Subcutaneous abdominal adipose tissue (tissue), 5 donors: Measurements from ENCODE around the gene KRTAP5-9.
"Not testable (repeated sequence)": the region's sequence is repeated elsewhere in the genome, so short reads cannot be mapped to it uniquely, and the experiment has no call there.

Experiments used
- H3K27ac ChIP-seq: one replicate; pipeline ENCODE4 v1.7.0; 2013; ENCODE audit warnings: low read depth, mild to moderate bottlenecking, inconsistent platforms, low read length, moderate library complexity
- H3K27me3 ChIP-seq, 5 donors: one replicate each; pipeline ENCODE4 v1.7.0; 2013; ENCODE audit warnings: low read length in 5 of 5, inconsistent platforms in 1 of 5; ENCODE audit not compliant: control insufficient read depth in 5 of 5, insufficient read depth in 4 of 5
- H3K36me3 ChIP-seq, 5 donors: one replicate each; pipeline ENCODE4 v1.7.0; 2013; ENCODE audit warnings: low read length in 5 of 5; ENCODE audit not compliant: control insufficient read depth in 5 of 5, insufficient read depth in 5 of 5
- H3K4me1 ChIP-seq, 5 donors: one replicate each; pipeline ENCODE4 v1.7.0; 2013; ENCODE audit warnings: low read length in 5 of 5, mild to moderate bottlenecking in 3 of 5, moderate library complexity in 1 of 5; ENCODE audit not compliant: control insufficient read depth in 5 of 5, insufficient read depth in 5 of 5
- H3K4me3 ChIP-seq, 5 donors: one replicate each; pipeline ENCODE4 v1.7.0; 2013; ENCODE audit warnings: low read length in 5 of 5, low read depth in 1 of 5
- H3K9ac ChIP-seq, 5 donors: one replicate each; pipeline ENCODE4 v1.7.0; 2013; ENCODE audit warnings: low read length in 5 of 5, mild to moderate bottlenecking in 4 of 5, moderate library complexity in 3 of 5
- H3K9me3 ChIP-seq, 5 donors: one replicate each; pipeline ENCODE4 v1.7.0; 2013; ENCODE audit warnings: low read length in 5 of 5; ENCODE audit not compliant: control insufficient read depth in 5 of 5
- donor health status: healthy.
- donor health status: healthy.
- donor health status: healthy.
- donor health status: healthy.
- donor health status: healthy.

Gene KRTAP5-9

GRCh38 chr11:71532036-71532610 is 16.1 kb upstream of the KRTAP5-9 start:
- H3K36me3 ChIP-seq = no peaks in the 10 kb centered on the region
- no peak overlapping the region for H3K27ac ChIP-seq
- H3K27me3 ChIP-seq = no peaks in the 10 kb centered on the region
- H3K4me3 ChIP-seq = no peak overlapping the region
- H3K9ac ChIP-seq = no peak overlapping the region
- no peaks in the 10 kb centered on the region for H3K9me3 ChIP-seq
- no peaks in the 10 kb centered on the region for H3K4me1 ChIP-seq

DNA sequence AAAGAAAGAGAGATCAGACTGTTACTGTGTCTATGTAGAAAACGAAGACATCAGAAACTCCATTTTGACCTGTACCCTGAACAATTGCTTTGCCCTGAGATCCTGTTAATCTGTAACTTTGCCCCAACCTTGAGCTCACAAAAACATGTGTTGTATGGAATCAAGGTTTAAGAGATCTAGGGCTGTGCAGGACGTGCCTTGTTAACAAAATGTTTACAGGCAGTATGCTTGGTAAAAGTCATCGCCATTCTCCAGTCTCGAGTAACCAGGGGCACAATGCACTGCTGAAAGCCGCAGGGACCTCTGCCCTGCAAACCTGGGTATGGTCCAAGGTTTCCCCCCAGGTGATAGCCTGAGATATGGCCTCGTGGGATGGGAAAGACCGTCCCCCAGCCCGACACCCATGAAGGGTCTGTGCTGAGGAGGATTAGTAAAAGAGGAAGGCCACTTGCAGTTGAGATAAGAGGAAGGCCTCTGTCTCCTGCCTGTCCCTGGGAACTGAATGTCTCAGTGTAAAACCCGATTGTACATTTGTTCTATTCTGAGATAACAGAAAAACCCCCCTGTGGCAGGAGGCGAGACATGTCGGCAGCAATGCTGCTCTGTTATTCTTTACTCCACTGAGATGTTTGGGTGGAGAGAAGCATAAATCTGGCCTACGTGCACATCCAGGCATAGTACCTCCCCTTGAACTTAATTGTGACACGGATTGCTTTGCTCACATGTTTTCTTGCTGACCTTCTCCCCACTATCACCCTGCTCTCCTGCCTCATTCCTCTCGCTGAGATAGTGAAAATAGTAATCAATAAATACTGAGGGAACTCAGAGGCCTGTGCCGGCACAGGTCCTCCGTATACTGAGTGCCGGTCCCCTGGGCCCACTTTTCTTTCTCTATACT is 13.3 kb upstream of the KRTAP5-9 start:
- H3K9ac ChIP-seq, H3K9me3 ChIP-seq, H3K4me3 ChIP-seq, H3K27ac ChIP-seq, H3K4me1 ChIP-seq, H3K27me3 ChIP-seq, H3K36me3 ChIP-seq: not testable (repeated sequence)

GRCh38 chr11:71535825-71536224 is 12.4 kb upstream of the KRTAP5-9 start:
- H3K9ac ChIP-seq = no peak overlapping the region
- H3K4me1 ChIP-seq = no peaks in the 10 kb centered on the region
- H3K9me3 ChIP-seq = no peaks in the 10 kb centered on the region
- H3K4me3 ChIP-seq = no peak overlapping the region
- H3K27me3 ChIP-seq = no peaks in the 10 kb centered on the region
- no peaks in the 10 kb centered on the region for H3K36me3 ChIP-seq
- H3K27ac ChIP-seq = no peak overlapping the region

DNA sequence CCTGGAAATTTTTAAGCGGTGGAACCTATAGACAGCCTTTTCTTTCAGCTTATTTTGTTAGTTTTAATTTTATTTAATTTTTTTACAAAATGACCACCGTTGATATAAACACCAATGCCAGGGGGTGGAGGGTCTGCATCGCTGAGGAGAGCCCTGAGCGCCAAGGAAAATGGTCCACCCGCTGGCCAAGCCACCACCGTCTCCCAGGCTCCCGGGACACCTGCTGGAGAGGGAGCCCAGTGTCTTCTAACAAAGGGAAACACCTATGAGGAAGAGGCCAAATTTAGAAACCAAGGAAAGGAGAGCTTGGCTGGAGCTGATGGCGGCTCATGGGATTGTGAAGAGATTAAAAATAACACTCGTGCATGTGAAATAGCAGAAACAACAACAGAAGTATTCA is 10.7 kb upstream of the KRTAP5-9 start:
- H3K4me3 ChIP-seq = no peak overlapping the region
- no peaks in the 10 kb centered on the region for H3K27me3 ChIP-seq
- H3K9me3 ChIP-seq = no peaks in the 10 kb centered on the region
- H3K9ac ChIP-seq = no peak overlapping the region
- no peak overlapping the region for H3K27ac ChIP-seq
- no peaks in the 10 kb centered on the region for H3K4me1 ChIP-seq
- H3K36me3 ChIP-seq = no peaks in the 10 kb centered on the region

- H3K9me3 ChIP-seq, H3K36me3 ChIP-seq, H3K27ac ChIP-seq, H3K4me3 ChIP-seq, H3K27me3 ChIP-seq, H3K4me1 ChIP-seq, H3K9ac ChIP-seq: not testable (repeated sequence)
Observed at GRCh38 chr11:71537977-71538665, 10.1 kb upstream of the KRTAP5-9 start, which contains the start of gene KRTAP5-8. TSS of gene KRTAP5-8 (plus strand) at chr11:71538025. CDS start at chr11:71538056, 31 bp downstream.

- H3K9ac ChIP-seq = no peak overlapping the region
- H3K4me3 ChIP-seq = no peak overlapping the region
- H3K36me3 ChIP-seq = no peaks in the 10 kb centered on the region
- H3K27me3 ChIP-seq = peaks cover 0 to 2% (median 0%) of the 10 kb centered on the region in 5 donors
- no peaks in the 10 kb centered on the region for H3K9me3 ChIP-seq
- no peaks in the 10 kb centered on the region for H3K4me1 ChIP-seq
- H3K27ac ChIP-seq = no peak overlapping the region
Observed at GRCh38 chr11:71538666-71538990, 9.6 kb upstream of the KRTAP5-9 start.

GRCh38 chr11:71539017-71539416 is 9.2 kb upstream of the KRTAP5-9 start:
- Histone ChIP-seq H3K27ac (no peak overlapping the region), H3K4me3 (no peak overlapping the region), H3K9me3 (no peaks in the 10 kb centered on the region), H3K27me3 (peaks cover 0 to 2% (median 0%) of the 10 kb centered on the region in 5 donors), H3K4me1 (no peaks in the 10 kb centered on the region), H3K36me3 (no peaks in the 10 kb centered on the region), H3K9ac (no peak overlapping the region)

- not testable (repeated sequence) for H3K27ac ChIP-seq, H3K9me3 ChIP-seq, H3K9ac ChIP-seq, H3K36me3 ChIP-seq, H3K4me3 ChIP-seq, H3K27me3 ChIP-seq, H3K4me1 ChIP-seq
Observed at GRCh38 chr11:71539971-71540370, 8.2 kb upstream of the KRTAP5-9 start.

GRCh38 chr11:71540521-71541304 is 7.5 kb upstream of the KRTAP5-9 start:
- not testable (repeated sequence) for H3K4me3 ChIP-seq, H3K4me1 ChIP-seq, H3K9ac ChIP-seq, H3K36me3 ChIP-seq, H3K27ac ChIP-seq, H3K27me3 ChIP-seq, H3K9me3 ChIP-seq
